ENCODE measurements around the gene SLC17A3.
A peak's percentile ranks its signal among the peaks of the same experiment; 100 is the strongest.

The SLC17A3 gene

GRCh38 chr6:25835442-25836283 lies 38.4 kb downstream of the SLC17A3 start:
- DNase-seq (ENCODE audit: low spot score) = no peak

GRCh38 chr6:25834950-25835349 lies 39.1 kb downstream of the SLC17A3 start:
- no peak for DNase-seq (ENCODE audit: low spot score)

GRCh38 chr6:25833136-25833535 lies 40.9 kb downstream of the SLC17A3 start:
- DNase-seq (ENCODE audit: low spot score) = no peak

- DNase-seq (ENCODE audit: low spot score) = no peak
Measured at GRCh38 chr6:25832670-25833069, 41.4 kb downstream of the SLC17A3 start.

- DNase-seq (ENCODE audit: low spot score) = no peak
Measured at GRCh38 chr6:25832307-25832662, 41.8 kb downstream of the SLC17A3 start.

- peak; percentile 9 for DNase-seq (ENCODE audit: low spot score)
Measured at GRCh38 chr6:25831532-25832306, 42.3 kb downstream of the SLC17A3 start, which contains the start of gene SLC17A1. Gene SLC17A1 (minus strand): TSS chr6:25832052. CDS start chr6:25830557, 1,495 bp downstream.

GRCh38 chr6:25830458-25830857 lies 43.6 kb downstream of the SLC17A3 start:
- DNase-seq (ENCODE audit: low spot score) = no peak

- no peak for DNase-seq (ENCODE audit: low spot score)
Measured at GRCh38 chr6:25829375-25829774, 44.7 kb downstream of the SLC17A3 start.

GRCh38 chr6:25821341-25821740 lies 52.7 kb downstream of the SLC17A3 start:
- DNase-seq (ENCODE audit: low spot score) = no peak

- DNase-seq (ENCODE audit: low spot score) = no peak
Measured at GRCh38 chr6:25816252-25816651, 57.8 kb downstream of the SLC17A3 start.

GRCh38 chr6:25815194-25815593 lies 58.8 kb downstream of the SLC17A3 start:
- no peak for DNase-seq (ENCODE audit: low spot score)

GRCh38 chr6:25804804-25805203 lies 69.2 kb downstream of the SLC17A3 start:
- no peak for DNase-seq (ENCODE audit: low spot score)

GRCh38 chr6:25801436-25801835 lies 72.6 kb downstream of the SLC17A3 start:
- no peak for DNase-seq (ENCODE audit: low spot score)
